Tibial nerve (tissue), 4 donors: ENCODE results near the gene ENC1.

ENCODE experiments used
- EP300 ChIP-seq, 2 donors: sonication (generic); formaldehyde crosslinking; IDR thresholded peaks; one replicate each; pipeline ENCODE4 v1.6.1; 2017; ENCODE audit warnings: antibody characterized with exemption in 2 of 2, mild to moderate bottlenecking in 1 of 2
- POLR2A ChIP-seq, 2 donors: fragments of 450-650 bp; IDR thresholded peaks; one replicate each; pipeline ENCODE4 v1.6.1; 2017; ENCODE audit warnings: antibody characterized with exemption in 2 of 2, mild to moderate bottlenecking in 2 of 2, moderate library complexity in 2 of 2
- TF ChIP-seq, protein P1 (sequence below), 5 experiments: fragments of 200-600 bp in 3 of 5; fragments of 450-650 bp in 2 of 5; sonication (generic) in 3 of 5; IDR thresholded peaks; one replicate each; pipeline ENCODE4 v1.5.1; 2016 to 2019; ENCODE audit warnings: antibody characterized with exemption in 5 of 5, mild to moderate bottlenecking in 3 of 5, moderate library complexity in 2 of 5

DNA sequence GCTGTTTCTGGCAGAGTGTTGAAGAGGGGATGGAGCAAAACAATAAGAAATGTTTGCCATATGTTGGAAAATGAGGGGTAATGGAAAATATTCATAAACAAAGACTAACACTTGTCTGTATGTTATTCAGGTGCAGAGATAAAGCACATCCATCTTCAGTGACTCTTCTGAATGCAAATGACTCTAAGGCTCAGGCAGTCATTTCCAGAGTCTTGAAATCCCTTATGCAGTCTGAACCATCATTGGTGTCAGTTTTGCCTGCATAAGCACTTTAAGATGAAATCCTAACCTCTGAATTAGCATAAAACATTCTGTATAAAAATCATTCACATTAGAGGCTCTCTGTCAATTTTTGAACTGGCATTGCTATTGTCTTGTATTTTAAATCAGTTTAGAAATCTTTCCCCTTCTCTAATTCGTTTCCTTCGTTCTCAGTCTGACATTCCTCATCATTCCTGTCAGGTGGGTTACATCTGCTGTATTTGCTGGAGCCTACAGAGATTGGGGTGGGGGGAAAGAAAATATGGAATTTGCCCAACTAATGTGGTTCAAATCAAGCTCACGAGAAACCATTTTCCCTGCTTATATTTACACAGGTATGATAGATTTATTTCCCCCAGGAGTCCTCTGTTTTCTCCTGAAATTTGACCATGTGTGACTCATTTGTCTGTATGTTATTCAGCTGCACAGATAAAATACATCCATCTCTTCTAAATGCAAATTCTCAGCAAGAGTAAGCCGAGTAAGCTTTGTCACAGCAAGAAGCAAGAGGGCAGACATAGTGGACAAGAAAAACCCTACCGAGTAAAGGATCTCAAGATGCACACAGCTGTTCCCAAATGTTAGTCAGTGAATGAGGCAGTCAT lies 31.6 kb downstream of the ENC1 start:
- no peak for TF ChIP-seq POLR2A (IDR thresholded peaks at IDR 0.05)
- TF ChIP-seq, protein P1, sequence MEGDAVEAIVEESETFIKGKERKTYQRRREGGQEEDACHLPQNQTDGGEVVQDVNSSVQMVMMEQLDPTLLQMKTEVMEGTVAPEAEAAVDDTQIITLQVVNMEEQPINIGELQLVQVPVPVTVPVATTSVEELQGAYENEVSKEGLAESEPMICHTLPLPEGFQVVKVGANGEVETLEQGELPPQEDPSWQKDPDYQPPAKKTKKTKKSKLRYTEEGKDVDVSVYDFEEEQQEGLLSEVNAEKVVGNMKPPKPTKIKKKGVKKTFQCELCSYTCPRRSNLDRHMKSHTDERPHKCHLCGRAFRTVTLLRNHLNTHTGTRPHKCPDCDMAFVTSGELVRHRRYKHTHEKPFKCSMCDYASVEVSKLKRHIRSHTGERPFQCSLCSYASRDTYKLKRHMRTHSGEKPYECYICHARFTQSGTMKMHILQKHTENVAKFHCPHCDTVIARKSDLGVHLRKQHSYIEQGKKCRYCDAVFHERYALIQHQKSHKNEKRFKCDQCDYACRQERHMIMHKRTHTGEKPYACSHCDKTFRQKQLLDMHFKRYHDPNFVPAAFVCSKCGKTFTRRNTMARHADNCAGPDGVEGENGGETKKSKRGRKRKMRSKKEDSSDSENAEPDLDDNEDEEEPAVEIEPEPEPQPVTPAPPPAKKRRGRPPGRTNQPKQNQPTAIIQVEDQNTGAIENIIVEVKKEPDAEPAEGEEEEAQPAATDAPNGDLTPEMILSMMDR (IDR thresholded peaks at IDR 0.05), result no peak
- TF ChIP-seq EP300 (IDR thresholded peaks at IDR 0.05), result no peak
